MM.1S (cell line): ENCODE results near the gene RAB44.

Experiments used
- CTCF ChIP-seq: fragments of 300-600 bp; sonication (generic); IDR thresholded peaks from 2 replicates; pipeline ENCODE4 v1.5.1; 2016; ENCODE audit warnings: antibody characterized with exemption, low read length, mixed read lengths
- EZH2phosphoT487 ChIP-seq: fragments of 300-600 bp; sonication (generic); IDR thresholded peaks from 2 replicates; pipeline ENCODE4 v1.6.1; 2018; ENCODE audit warnings: antibody characterized with exemption, low read length

DNA sequence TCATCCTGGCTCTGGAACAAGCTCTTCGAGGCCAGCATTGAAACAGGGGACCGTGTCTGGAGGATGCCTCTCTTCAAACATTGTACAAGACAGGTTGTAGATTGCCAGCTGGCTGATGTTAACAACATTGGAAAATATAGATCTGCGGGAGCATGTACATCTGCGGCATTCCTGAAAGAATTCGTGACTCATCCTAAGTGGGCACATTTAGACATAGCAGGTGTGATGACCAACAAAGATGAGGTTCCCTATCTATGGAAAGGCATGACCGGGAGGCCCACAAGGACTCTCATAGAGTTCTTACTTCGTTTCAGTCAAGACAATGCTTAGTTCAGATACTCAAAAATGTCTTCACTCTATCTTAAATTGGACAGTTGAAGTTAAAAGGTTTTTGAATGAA is 22.7 kb upstream of the RAB44 start:
- TF ChIP-seq CTCF (no peak), EZH2phosphoT487 (no peak)
